ENCODE measurements around the gene SLC7A1. TPM values are rescaled to one million over a fixed set of nuclear protein-coding genes. Genes with fewer than 3 reads are reported as not detected.

The SLC7A1 gene
- total RNA-seq, 1 experiment from 2014 or later, result 6.0 TPM

GRCh38 chr13:29504691-29505090 lies 90.8 kb downstream of the SLC7A1 start:
- in situ Hi-C loops (cut with HindIII; ENCODE audit: low pct_unique_long_range_greater_than_20kb, low sequenced_read_pairs), result no loop called here
- no peak for DNase-seq (ENCODE audit: low read depth)

- in situ Hi-C loops (cut with HindIII; ENCODE audit: low pct_unique_long_range_greater_than_20kb, low sequenced_read_pairs), result no loop called here
Measured at GRCh38 chr13:29503041-29503837, 92.2 kb downstream of the SLC7A1 start.

GRCh38 chr13:29502391-29503008 lies 93.0 kb downstream of the SLC7A1 start:
- in situ Hi-C loops (cut with HindIII; ENCODE audit: low pct_unique_long_range_greater_than_20kb, low sequenced_read_pairs), result no loop called here
- DNase-seq (ENCODE audit: low read depth), result no peak

More at GRCh38 chr13:29503041-29503837, 92.2 kb downstream of the SLC7A1 start:
- no peak for DNase-seq (ENCODE audit: low read depth)

GRCh38 chr13:29501674-29502073 lies 93.8 kb downstream of the SLC7A1 start:
- no peak for DNase-seq (ENCODE audit: low read depth)
- in situ Hi-C loops (cut with HindIII; ENCODE audit: low pct_unique_long_range_greater_than_20kb, low sequenced_read_pairs), result no loop called here

- in situ Hi-C loops (cut with HindIII; ENCODE audit: low pct_unique_long_range_greater_than_20kb, low sequenced_read_pairs), result no loop called here
- DNase-seq (ENCODE audit: low read depth), result peak; percentile 78
Measured at GRCh38 chr13:29500386-29500785, 95.1 kb downstream of the SLC7A1 start.

GRCh38 chr13:29499506-29500165 lies 95.9 kb downstream of the SLC7A1 start:
- in situ Hi-C loops (cut with HindIII; ENCODE audit: low pct_unique_long_range_greater_than_20kb, low sequenced_read_pairs), result no loop called here
- no peak for DNase-seq (ENCODE audit: low read depth)

GRCh38 chr13:29498426-29499040 lies 97.0 kb downstream of the SLC7A1 start:
- DNase-seq (ENCODE audit: low read depth), result no peak
- in situ Hi-C loops (cut with HindIII; ENCODE audit: low pct_unique_long_range_greater_than_20kb, low sequenced_read_pairs), result no loop called here

GRCh38 chr13:29497137-29497654 lies 98.3 kb downstream of the SLC7A1 start:
- no peak for DNase-seq (ENCODE audit: low read depth)
- in situ Hi-C loops (cut with HindIII; ENCODE audit: low pct_unique_long_range_greater_than_20kb, low sequenced_read_pairs), result no loop called here

- in situ Hi-C loops (cut with HindIII; ENCODE audit: low pct_unique_long_range_greater_than_20kb, low sequenced_read_pairs), result no loop called here
- no peak for DNase-seq (ENCODE audit: low read depth)
Measured at GRCh38 chr13:29496241-29496712, 99.2 kb downstream of the SLC7A1 start.

- in situ Hi-C loops (cut with HindIII; ENCODE audit: low pct_unique_long_range_greater_than_20kb, low sequenced_read_pairs), result no loop called here
- no peak for DNase-seq (ENCODE audit: low read depth)
Measured at GRCh38 chr13:29494520-29494919, 101.0 kb downstream of the SLC7A1 start.

- in situ Hi-C loops (cut with HindIII; ENCODE audit: low pct_unique_long_range_greater_than_20kb, low sequenced_read_pairs), result no loop called here
- no peak for DNase-seq (ENCODE audit: low read depth)
Measured at GRCh38 chr13:29493796-29494195, 101.7 kb downstream of the SLC7A1 start.

GRCh38 chr13:29491248-29491647 lies 104.2 kb downstream of the SLC7A1 start:
- in situ Hi-C loops (cut with HindIII; ENCODE audit: low pct_unique_long_range_greater_than_20kb, low sequenced_read_pairs), result no loop called here
- DNase-seq (ENCODE audit: low read depth), result no peak

GRCh38 chr13:29490561-29490885 lies 105.0 kb downstream of the SLC7A1 start:
- in situ Hi-C loops (cut with HindIII; ENCODE audit: low pct_unique_long_range_greater_than_20kb, low sequenced_read_pairs), result no loop called here
- no peak for DNase-seq (ENCODE audit: low read depth)

- DNase-seq (ENCODE audit: low read depth), result no peak
- in situ Hi-C loops (cut with HindIII; ENCODE audit: low pct_unique_long_range_greater_than_20kb, low sequenced_read_pairs), result no loop called here
Measured at GRCh38 chr13:29489650-29490560, 105.6 kb downstream of the SLC7A1 start.

GRCh38 chr13:29487466-29488454 lies 107.7 kb downstream of the SLC7A1 start:
- in situ Hi-C loops (cut with HindIII; ENCODE audit: low pct_unique_long_range_greater_than_20kb, low sequenced_read_pairs), result no loop called here
- no peak for DNase-seq (ENCODE audit: low read depth)

- in situ Hi-C loops (cut with HindIII; ENCODE audit: low pct_unique_long_range_greater_than_20kb, low sequenced_read_pairs), result no loop called here
- DNase-seq (ENCODE audit: low read depth), result no peak
Measured at GRCh38 chr13:29486551-29486950, 108.9 kb downstream of the SLC7A1 start.

GRCh38 chr13:29484796-29485195 lies 110.7 kb downstream of the SLC7A1 start:
- in situ Hi-C loops (cut with HindIII; ENCODE audit: low pct_unique_long_range_greater_than_20kb, low sequenced_read_pairs), result no loop called here
- no peak for DNase-seq (ENCODE audit: low read depth)
